K562 (cell line): ENCODE measurements around the gene UBE2J2. TPM values are rescaled to one million over a fixed set of nuclear protein-coding genes. Genes with fewer than 3 reads are reported as not detected.

Experiments used
- DPF2 ChIP-seq: fragments of 450-650 bp; IDR thresholded peaks from 2 replicates; pipeline ENCODE4 v1.6.1; 2016
- ELF4 ChIP-seq: fragments of 450-650 bp; formaldehyde crosslinking; IDR thresholded peaks from 2 replicates; pipeline ENCODE4 v1.4.0; 2022; ENCODE audit warnings: missing genetic modification characterization
- ELK3 ChIP-seq: fragments of 450-650 bp; formaldehyde crosslinking; IDR thresholded peaks from 2 replicates; pipeline ENCODE4 v1.4.0; 2020; ENCODE audit warnings: mild to moderate bottlenecking
- FOSL1 ChIP-seq: fragments of 200-800 bp; sonication (Bioruptor generic); conservative IDR thresholded peaks from 2 replicates; pipeline ENCODE4 v1.6.1; 2016; ENCODE audit warnings: missing genetic modification characterization, missing compliant biosample characterization
- HMBOX1 ChIP-seq: sonication (generic); IDR thresholded peaks from 2 replicates; pipeline ENCODE4 v1.6.1; 2016
- HMGN3 ChIP-seq: IDR thresholded peaks from 2 replicates; pipeline ENCODE4 v1.6.1; 2011; ENCODE audit warnings: borderline replicate concordance, low read depth, mild to moderate bottlenecking, mixed read lengths, low read length; ENCODE audit not compliant: insufficient read length; ENCODE audit errors: extremely low read depth
- IRF9 ChIP-seq: fragments of 450-650 bp; IDR thresholded peaks from 2 replicates; pipeline ENCODE4 v1.6.1; 2016; ENCODE audit warnings: missing biosample characterization, missing genetic modification characterization
- MLX ChIP-seq, 2 experiments: fragments of 450-650 bp in 1 of 2; sonication (generic) in 1 of 2; formaldehyde crosslinking; conservative IDR thresholded peaks; 2 replicates each; pipeline versions ENCODE4 v1.4.0 to v1.8.1; 2020 to 2022; ENCODE audit warnings: mild to moderate bottlenecking in 1 of 2, missing genetic modification reagents in 1 of 2
- MTA3 ChIP-seq: fragments of 450-650 bp; formaldehyde crosslinking; IDR thresholded peaks from 2 replicates; pipeline ENCODE4 v1.6.1; 2017; ENCODE audit warnings: mild to moderate bottlenecking, borderline replicate concordance
- NFIC ChIP-seq: fragments of 450-650 bp; IDR thresholded peaks from 2 replicates; pipeline ENCODE4 v1.6.1; 2017; ENCODE audit warnings: mild to moderate bottlenecking, inconsistent platforms
- PHTF2 ChIP-seq: fragments of 250-450 bp; sonication (Bioruptor Pico); IDR thresholded peaks from 2 replicates; pipeline ENCODE4 v1.5.0; 2021; ENCODE audit warnings: mild to moderate bottlenecking
- RAD21 ChIP-seq, 2 experiments: fragments of 250-450 bp in 1 of 2; fragments of 450-650 bp in 1 of 2; sonication (Bioruptor Pico) in 1 of 2; formaldehyde crosslinking in 1 of 2; IDR thresholded peaks in 1 of 2; conservative IDR thresholded peaks in 1 of 2; 2 replicates each; pipeline versions ENCODE4 v1.4.0 to v1.8.0; 2020 to 2022; ENCODE audit warnings: mild to moderate bottlenecking in 2 of 2, moderate library complexity in 1 of 2
- RBM39 ChIP-seq: fragments of 200-400 bp; formaldehyde crosslinking; optimal IDR thresholded peaks from 2 replicates; pipeline ENCODE3; 2018; ENCODE audit warnings: low read depth, low read length
- SETDB1 ChIP-seq: IDR thresholded peaks from one replicate; pipeline ENCODE4 v1.6.1; 2012; ENCODE audit warnings: low read length, control low read depth, inconsistent platforms
- TBP ChIP-seq: optimal IDR thresholded peaks from 2 replicates; pipeline ENCODE3; 2011; ENCODE audit warnings: low read depth, low read length, improper control_type of control experiment
- ZBTB2 ChIP-seq: fragments of 450-650 bp; IDR thresholded peaks from 2 replicates; pipeline ENCODE4 v1.6.1; 2016; ENCODE audit warnings: antibody characterized with exemption
- ZFX ChIP-seq: sonication (generic); formaldehyde crosslinking; IDR thresholded peaks from 2 replicates; pipeline ENCODE4 v1.8.0; 2022; ENCODE audit warnings: mild to moderate bottlenecking, missing genetic modification reagents, moderate library complexity
- ZNF263 ChIP-seq: sonication (generic); formaldehyde crosslinking; IDR thresholded peaks from 2 replicates; pipeline ENCODE4 v1.8.0; 2022; ENCODE audit warnings: mild to moderate bottlenecking, missing genetic modification reagents, borderline replicate concordance
- ZNF449 ChIP-seq: fragments of 250-450 bp; sonication (Bioruptor Pico); IDR thresholded peaks from 2 replicates; pipeline ENCODE4 v1.8.0; 2022; ENCODE audit warnings: moderate library complexity, mild to moderate bottlenecking, inconsistent platforms
- ZNF507 ChIP-seq: conservative IDR thresholded peaks from 2 replicates; pipeline ENCODE4 v1.6.1; 2017; ENCODE audit warnings: missing genetic modification characterization, missing compliant biosample characterization
- polyA plus RNA-seq, 8 experiments: library from polyadenylated mRNA; depleted of rRNA in 4 of 8; stranded (reverse) in 5 of 8; unstranded in 3 of 8; fragments of >200 nt; fragmentation: Nextera tagmentation in 2 of 8; fragmentation: Illumina TruSeq in 1 of 8; extraction: Ambion mirVana in 2 of 8; extraction: Trizol in 1 of 8; gene quantifications; 2 replicates each; pipeline versions ENCODE4 v1.2.1 to v1.2.3, GENCODE V29; 2011 to 2014; ENCODE audit warnings: inconsistent platforms in 1 of 8, missing spikeins in 1 of 8
- total RNA-seq, 7 experiments: library from RNA; depleted of rRNA in 6 of 7; stranded (reverse); fragments of >200 nt in 6 of 7; fragmentation: Illumina TruSeq in 2 of 7; extraction: Trizol in 2 of 7; gene quantifications; 2 replicates each; pipeline versions ENCODE4 v1.2.1 to v1.2.3, GENCODE V29; 2011 to 2021; ENCODE audit warnings: low replicate concordance in 1 of 7

Gene UBE2J2
- total and polyA plus RNA-seq, 9 of the 15 experiments (the other 6 are each of a cell fraction or from before 2014, with no cell fraction given): 0.93 to 112 (median 75.5) TPM

GRCh38 chr1:1305300-1306069 is 31.8 kb upstream of the UBE2J2 start (continued):
- peak; percentile 48; the same call in 1 of the 2 replicates for TF ChIP-seq ZBTB2
- peak; percentile 63; the same call in 1 of the 2 replicates for TF ChIP-seq DPF2
- TF ChIP-seq RBM39: no peak
- peak; percentile 27 for TF ChIP-seq ZFX (CRISPR knock-in tag)
- no peak for TF ChIP-seq SETDB1
- no peak for TF ChIP-seq ELK3
- TF ChIP-seq MTA3: peak; percentile 34; the same call in 1 of the 2 replicates
- peak; percentile 52; the same call in 1 of the 2 replicates for TF ChIP-seq PHTF2
- no peak for TF ChIP-seq ZNF449
- TF ChIP-seq ZNF507: no peak
- TF ChIP-seq HMBOX1: no peak
- no peak for TF ChIP-seq TBP
- TF ChIP-seq ZNF263 (CRISPR knock-in tag): peak; percentile 94
- TF ChIP-seq RAD21 (CRISPR knock-in tag; conservative IDR thresholded peaks at IDR 0.05 in 1 of 2, IDR thresholded peaks at IDR 0.05 in 1 of 2): peak in 1 of 2 experiments; percentile 52; a peak in 2 of 4 replicates
- no peak for TF ChIP-seq ELF4
- TF ChIP-seq FOSL1 (tag): peak; percentile 82
- no peak for TF ChIP-seq IRF9
- no peak for TF ChIP-seq MLX (CRISPR knock-in tag; conservative IDR thresholded peaks at IDR 0.05)
- TF ChIP-seq NFIC: peak; percentile 94
- TF ChIP-seq HMGN3: peak; percentile 70
